OCI-LY1 (cell line): Measurements from ENCODE around the gene GNG7.

Experiments used
- EZH2 ChIP-seq: fragments of 200-600 bp; sonication (generic), shearing (Covaris generic); IDR thresholded peaks from 2 replicates; pipeline ENCODE4 v1.8.0; 2017; ENCODE audit warnings: borderline replicate concordance, mixed run types, mild to moderate bottlenecking, antibody characterized with exemption, low read length, moderate library complexity, mixed read lengths
- TF ChIP-seq, protein P1 (sequence below): fragments of 200-600 bp; sonication (generic), shearing (Covaris generic); IDR thresholded peaks from 2 replicates; pipeline ENCODE4 v1.5.1; 2017; ENCODE audit warnings: mild to moderate bottlenecking, antibody characterized with exemption, low read length, moderate library complexity, mixed read lengths

DNA sequence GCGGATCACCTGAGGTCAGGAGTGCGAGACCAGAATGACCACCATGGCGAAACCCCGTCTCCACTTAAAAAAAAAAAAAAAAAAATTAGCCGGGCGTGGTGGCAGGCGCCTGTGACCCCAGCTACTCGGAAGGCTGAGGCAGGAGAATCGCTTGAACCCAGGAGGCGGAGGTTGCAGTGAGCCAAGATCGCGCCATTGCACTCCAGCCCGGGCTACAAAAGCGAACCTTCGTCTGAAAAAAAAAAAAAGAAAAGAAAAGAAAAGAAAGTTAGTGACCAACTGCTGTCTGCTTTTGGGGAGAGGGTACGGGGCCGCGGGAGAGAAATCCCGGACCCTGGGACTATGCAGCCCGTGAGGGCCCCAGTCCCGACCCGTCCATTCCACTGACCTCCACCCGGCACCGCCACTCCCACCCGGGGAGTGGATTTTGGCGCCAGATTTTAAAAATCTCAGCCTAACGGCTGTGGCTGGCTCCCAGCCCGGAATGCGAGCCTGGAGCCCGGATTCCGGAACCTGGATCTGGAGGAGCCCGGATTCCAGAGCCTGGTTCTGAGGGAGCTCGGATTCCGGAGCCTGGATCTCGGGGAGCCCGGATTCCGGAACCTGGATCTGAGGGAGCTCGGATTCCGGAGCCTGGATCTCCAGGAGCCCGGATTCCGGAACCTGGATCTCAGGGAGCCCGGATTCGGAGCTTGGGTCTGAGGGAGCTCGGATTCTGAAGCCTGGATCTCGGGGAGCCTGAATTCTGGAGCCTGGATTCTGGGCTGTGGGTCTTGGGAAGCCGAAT lies 239.7 kb downstream of the GNG7 start:
- TF ChIP-seq, protein P1, sequence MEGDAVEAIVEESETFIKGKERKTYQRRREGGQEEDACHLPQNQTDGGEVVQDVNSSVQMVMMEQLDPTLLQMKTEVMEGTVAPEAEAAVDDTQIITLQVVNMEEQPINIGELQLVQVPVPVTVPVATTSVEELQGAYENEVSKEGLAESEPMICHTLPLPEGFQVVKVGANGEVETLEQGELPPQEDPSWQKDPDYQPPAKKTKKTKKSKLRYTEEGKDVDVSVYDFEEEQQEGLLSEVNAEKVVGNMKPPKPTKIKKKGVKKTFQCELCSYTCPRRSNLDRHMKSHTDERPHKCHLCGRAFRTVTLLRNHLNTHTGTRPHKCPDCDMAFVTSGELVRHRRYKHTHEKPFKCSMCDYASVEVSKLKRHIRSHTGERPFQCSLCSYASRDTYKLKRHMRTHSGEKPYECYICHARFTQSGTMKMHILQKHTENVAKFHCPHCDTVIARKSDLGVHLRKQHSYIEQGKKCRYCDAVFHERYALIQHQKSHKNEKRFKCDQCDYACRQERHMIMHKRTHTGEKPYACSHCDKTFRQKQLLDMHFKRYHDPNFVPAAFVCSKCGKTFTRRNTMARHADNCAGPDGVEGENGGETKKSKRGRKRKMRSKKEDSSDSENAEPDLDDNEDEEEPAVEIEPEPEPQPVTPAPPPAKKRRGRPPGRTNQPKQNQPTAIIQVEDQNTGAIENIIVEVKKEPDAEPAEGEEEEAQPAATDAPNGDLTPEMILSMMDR: no peak
- TF ChIP-seq EZH2: no peak
